RWPE2 (cell line): ENCODE results near the gene TMEM59L.

Experiments used
- ATAC-seq: fragments of 200-7000 bp; cut with Tn5 transposase; 3 replicates; pipeline ENCODE4 v1.9.1; 2021; ENCODE audit warnings: low read depth
- DNase-seq: peaks from one replicate; pipeline ENCODE4 v3.0.0-alpha.2; 2020; ENCODE audit warnings: low spot score
- H3K27ac ChIP-seq: fragments of 450-650 bp; 2 replicates; pipeline ENCODE4 v1.5.1; 2017; ENCODE audit warnings: mild to moderate bottlenecking; ENCODE audit not compliant: poor library complexity, severe bottlenecking
- H3K27me3 ChIP-seq: fragments of 250-450 bp; sonication (Bioruptor Pico); 2 replicates; pipeline ENCODE4 v1.5.1; 2021; ENCODE audit warnings: mild to moderate bottlenecking, moderate library complexity; ENCODE audit not compliant: insufficient read depth, poor library complexity, severe bottlenecking
- H3K36me3 ChIP-seq: fragments of 250-450 bp; sonication (Bioruptor Pico); 2 replicates; pipeline ENCODE4 v1.5.1; 2020; ENCODE audit warnings: low read depth, mild to moderate bottlenecking, moderate library complexity
- H3K4me1 ChIP-seq: fragments of 250-450 bp; sonication (Bioruptor Pico); 2 replicates; pipeline ENCODE4 v1.5.1; 2021; ENCODE audit warnings: mild to moderate bottlenecking, moderate library complexity; ENCODE audit not compliant: insufficient read depth, poor library complexity, severe bottlenecking
- H3K4me3 ChIP-seq: fragments of 250-450 bp; sonication (Bioruptor Pico); 2 replicates; pipeline ENCODE4 v1.5.1; 2021; ENCODE audit warnings: mild to moderate bottlenecking, moderate library complexity; ENCODE audit not compliant: severe bottlenecking
- H3K9me3 ChIP-seq: fragments of 250-450 bp; sonication (Bioruptor Pico); 2 replicates; pipeline ENCODE4 v1.5.1; 2021; ENCODE audit warnings: mild to moderate bottlenecking, moderate library complexity; ENCODE audit not compliant: severe bottlenecking
- CTCF ChIP-seq: fragments of 450-650 bp; IDR thresholded peaks from one replicate; pipeline ENCODE4 v1.5.1; 2017; ENCODE audit warnings: mild to moderate bottlenecking, moderate library complexity; ENCODE audit not compliant: poor library complexity, severe bottlenecking

Gene TMEM59L

GRCh38 chr19:18654469-18654868 is 41.8 kb downstream of the TMEM59L start:
- DNase-seq (no peak), ATAC-seq (no peak)
- Histone ChIP-seq H3K36me3 (no peaks in the 10 kb centered on the region), H3K27ac (no peak overlapping the region), H3K4me3 (no peak overlapping the region), H3K27me3 (no peaks in the 10 kb centered on the region), H3K9me3 (no peaks in the 10 kb centered on the region), H3K4me1 (peaks cover 4% of the 10 kb centered on the region)
- TF ChIP-seq CTCF, result no peak

GRCh38 chr19:18655173-18655844 is 42.6 kb downstream of the TMEM59L start:
- DNase-seq (no peak), ATAC-seq (no peak)
- H3K36me3 ChIP-seq, result no peaks in the 10 kb centered on the region
- no peaks in the 10 kb centered on the region for H3K9me3 ChIP-seq
- TF ChIP-seq CTCF, result no peak
- no peak overlapping the region for H3K4me3 ChIP-seq
- H3K27ac ChIP-seq, result no peak overlapping the region
- no peaks in the 10 kb centered on the region for H3K27me3 ChIP-seq
- H3K4me1 ChIP-seq, result no peaks in the 10 kb centered on the region

- no peaks in the 10 kb centered on the region for H3K9me3 ChIP-seq
- no peak overlapping the region for H3K27ac ChIP-seq
- DNase-seq, result no peak
- no peaks in the 10 kb centered on the region for H3K4me1 ChIP-seq
- H3K36me3 ChIP-seq, result no peaks in the 10 kb centered on the region
- no peak for TF ChIP-seq CTCF
- H3K4me3 ChIP-seq, result no peak overlapping the region
- ATAC-seq, result no peak
- H3K27me3 ChIP-seq, result no peaks in the 10 kb centered on the region
These were observed 43.8 kb downstream of the TMEM59L start for GRCh38 chr19:18656337-18657086.

- H3K4me3 ChIP-seq, result no peak overlapping the region
- ATAC-seq (peak; percentile 47; the same call in 1 of the 3 replicates), DNase-seq (no peak)
- H3K27ac ChIP-seq, result no peak overlapping the region
- H3K9me3 ChIP-seq, result no peaks in the 10 kb centered on the region
- H3K36me3 ChIP-seq, result no peaks in the 10 kb centered on the region
- H3K27me3 ChIP-seq, result no peaks in the 10 kb centered on the region
- no peaks in the 10 kb centered on the region for H3K4me1 ChIP-seq
- no peak for TF ChIP-seq CTCF
These were observed 45.1 kb downstream of the TMEM59L start for GRCh38 chr19:18657590-18658365.
